ENCODE results near the gene MAST1.

The MAST1 gene

GRCh38 chr19:12793290-12794195 is 44.8 kb upstream of the MAST1 start:
- DNase-seq (ENCODE audit: low spot score) (peak; percentile 90), ATAC-seq (ENCODE audit: low read depth) (peak; percentile 26)
- H3K4me3 ChIP-seq (ENCODE audit: severe bottlenecking) = peak overlapping the region; percentile 81
- H3K27me3 ChIP-seq (ENCODE audit: insufficient read depth, poor library complexity, severe bottlenecking) = no peaks in the 10 kb centered on the region
- no peak for TF ChIP-seq CTCF (IDR thresholded peaks at IDR 0.05; ENCODE audit: poor library complexity, severe bottlenecking)
- peaks cover 26% of the 10 kb centered on the region for H3K4me1 ChIP-seq (ENCODE audit: insufficient read depth, poor library complexity, severe bottlenecking)
- H3K9me3 ChIP-seq (ENCODE audit: severe bottlenecking) = no peaks in the 10 kb centered on the region
- H3K36me3 ChIP-seq (ENCODE audit: low read depth) = peaks cover 16% of the 10 kb centered on the region
- peak overlapping the region; percentile 99 for H3K27ac ChIP-seq (ENCODE audit: poor library complexity, severe bottlenecking)

- DNase-seq (ENCODE audit: low spot score) = no peak
- Histone ChIP-seq H3K9me3 (ENCODE audit: severe bottlenecking) (no peaks in the 10 kb centered on the region), H3K27ac (ENCODE audit: poor library complexity, severe bottlenecking) (peak overlapping the region; percentile 99), H3K4me1 (ENCODE audit: insufficient read depth, poor library complexity, severe bottlenecking) (peaks cover 18% of the 10 kb centered on the region), H3K4me3 (ENCODE audit: severe bottlenecking) (peak overlapping the region; percentile 81), H3K36me3 (ENCODE audit: low read depth) (peaks cover 22% of the 10 kb centered on the region), H3K27me3 (ENCODE audit: insufficient read depth, poor library complexity, severe bottlenecking) (no peaks in the 10 kb centered on the region)
- ATAC-seq (ENCODE audit: low read depth) = no peak
- TF ChIP-seq CTCF (IDR thresholded peaks at IDR 0.05; ENCODE audit: poor library complexity, severe bottlenecking) = peak; percentile 11
Measured at GRCh38 chr19:12794196-12794941, 43.9 kb upstream of the MAST1 start.

- TF ChIP-seq CTCF (IDR thresholded peaks at IDR 0.05; ENCODE audit: poor library complexity, severe bottlenecking) = no peak
- no peak for DNase-seq (ENCODE audit: low spot score)
- no peak overlapping the region for H3K4me3 ChIP-seq (ENCODE audit: severe bottlenecking)
- peaks cover 18% of the 10 kb centered on the region for H3K4me1 ChIP-seq (ENCODE audit: insufficient read depth, poor library complexity, severe bottlenecking)
- H3K9me3 ChIP-seq (ENCODE audit: severe bottlenecking) = no peaks in the 10 kb centered on the region
- no peaks in the 10 kb centered on the region for H3K27me3 ChIP-seq (ENCODE audit: insufficient read depth, poor library complexity, severe bottlenecking)
- H3K36me3 ChIP-seq (ENCODE audit: low read depth) = peaks cover 28% of the 10 kb centered on the region
- H3K27ac ChIP-seq (ENCODE audit: poor library complexity, severe bottlenecking) = peak overlapping the region; percentile 99
- ATAC-seq (ENCODE audit: low read depth) = no peak
Measured at GRCh38 chr19:12794971-12795381, 43.3 kb upstream of the MAST1 start.

GRCh38 chr19:12796146-12797071 is 41.9 kb upstream of the MAST1 start:
- H3K36me3 ChIP-seq (ENCODE audit: low read depth) = peaks cover 36% of the 10 kb centered on the region

More at GRCh38 chr19:12796146-12797071, 41.9 kb upstream of the MAST1 start:
- H3K4me1 ChIP-seq (ENCODE audit: insufficient read depth, poor library complexity, severe bottlenecking) = peaks cover 11% of the 10 kb centered on the region
- no peaks in the 10 kb centered on the region for H3K9me3 ChIP-seq (ENCODE audit: severe bottlenecking)
- peak overlapping the region; percentile 99 for H3K27ac ChIP-seq (ENCODE audit: poor library complexity, severe bottlenecking)
- no peak for DNase-seq (ENCODE audit: low spot score)
- no peak overlapping the region for H3K4me3 ChIP-seq (ENCODE audit: severe bottlenecking)
- peak; percentile 96 for TF ChIP-seq CTCF (IDR thresholded peaks at IDR 0.05; ENCODE audit: poor library complexity, severe bottlenecking)
- ATAC-seq (ENCODE audit: low read depth) = peak; percentile 41
- H3K27me3 ChIP-seq (ENCODE audit: insufficient read depth, poor library complexity, severe bottlenecking) = no peaks in the 10 kb centered on the region
